GM12873 (cell line): ENCODE results near the gene RHEX.

Source experiments
- TF ChIP-seq, protein P1 (sequence below): IDR thresholded peaks from 2 replicates; pipeline ENCODE4 v1.5.1; 2012; ENCODE audit warnings: low read depth, mild to moderate bottlenecking, moderate library complexity, low read length, control low read depth; ENCODE audit not compliant: insufficient read depth; ENCODE audit errors: missing control alignments

RHEX gene

DNA sequence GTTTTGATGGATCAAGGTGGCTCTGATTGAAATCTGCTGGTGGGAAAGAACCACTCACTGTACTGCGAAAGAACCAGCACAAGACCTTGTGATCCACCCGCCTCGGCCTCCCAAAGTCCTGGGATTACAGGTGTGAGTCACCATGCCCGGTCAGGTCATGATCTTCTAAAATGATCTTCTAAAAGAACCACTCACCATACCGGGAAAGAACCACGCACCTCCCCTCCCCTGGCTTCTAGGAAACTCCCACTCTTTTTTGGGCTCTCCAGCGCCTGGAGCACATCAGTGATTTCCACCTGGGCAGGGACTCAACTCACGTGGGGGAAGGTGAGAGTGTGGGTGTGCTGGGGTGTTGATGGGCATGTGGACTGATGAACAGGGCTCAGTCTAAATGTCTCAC, 41.9 kb upstream of the RHEX start:
- TF ChIP-seq, protein P1, sequence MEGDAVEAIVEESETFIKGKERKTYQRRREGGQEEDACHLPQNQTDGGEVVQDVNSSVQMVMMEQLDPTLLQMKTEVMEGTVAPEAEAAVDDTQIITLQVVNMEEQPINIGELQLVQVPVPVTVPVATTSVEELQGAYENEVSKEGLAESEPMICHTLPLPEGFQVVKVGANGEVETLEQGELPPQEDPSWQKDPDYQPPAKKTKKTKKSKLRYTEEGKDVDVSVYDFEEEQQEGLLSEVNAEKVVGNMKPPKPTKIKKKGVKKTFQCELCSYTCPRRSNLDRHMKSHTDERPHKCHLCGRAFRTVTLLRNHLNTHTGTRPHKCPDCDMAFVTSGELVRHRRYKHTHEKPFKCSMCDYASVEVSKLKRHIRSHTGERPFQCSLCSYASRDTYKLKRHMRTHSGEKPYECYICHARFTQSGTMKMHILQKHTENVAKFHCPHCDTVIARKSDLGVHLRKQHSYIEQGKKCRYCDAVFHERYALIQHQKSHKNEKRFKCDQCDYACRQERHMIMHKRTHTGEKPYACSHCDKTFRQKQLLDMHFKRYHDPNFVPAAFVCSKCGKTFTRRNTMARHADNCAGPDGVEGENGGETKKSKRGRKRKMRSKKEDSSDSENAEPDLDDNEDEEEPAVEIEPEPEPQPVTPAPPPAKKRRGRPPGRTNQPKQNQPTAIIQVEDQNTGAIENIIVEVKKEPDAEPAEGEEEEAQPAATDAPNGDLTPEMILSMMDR = no peak

DNA sequence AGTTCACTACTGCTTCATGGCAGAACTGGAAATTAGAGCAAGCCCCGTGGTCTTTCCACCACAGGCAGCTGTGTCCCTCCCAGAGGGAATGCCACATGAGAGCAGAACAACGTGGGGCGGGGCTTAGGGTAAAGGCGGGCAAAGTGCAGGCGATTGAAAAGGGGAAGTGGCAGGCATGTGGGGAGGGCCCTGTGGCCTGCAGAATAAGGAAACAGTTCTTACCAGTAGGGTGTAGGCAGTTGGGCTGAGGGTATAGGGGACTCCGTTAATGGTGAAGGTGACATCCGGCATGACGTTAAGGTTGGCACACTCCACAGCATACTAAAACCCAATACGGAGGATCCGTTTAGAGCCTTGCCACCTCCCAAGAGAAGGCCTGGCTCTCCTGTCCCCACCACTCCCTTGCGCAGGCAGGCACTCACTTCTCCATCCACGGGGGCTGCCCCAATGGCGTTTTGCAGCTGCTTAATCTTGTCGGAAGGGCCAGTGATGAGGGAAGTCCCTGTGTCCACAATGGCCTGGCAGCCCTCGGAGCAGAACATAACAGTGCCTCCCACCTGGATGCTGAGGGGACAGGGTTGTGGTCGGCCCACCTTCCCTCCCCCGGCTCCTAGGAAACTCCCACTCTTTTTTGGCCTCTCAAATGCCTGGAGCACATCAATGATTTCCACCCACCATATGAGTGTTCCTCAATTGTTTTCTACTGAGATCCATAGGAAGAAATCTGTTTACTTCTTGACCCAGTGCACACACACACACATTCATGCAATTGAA, 40.7 kb upstream of the RHEX start:
- TF ChIP-seq, protein P1 = peak; percentile 11

DNA sequence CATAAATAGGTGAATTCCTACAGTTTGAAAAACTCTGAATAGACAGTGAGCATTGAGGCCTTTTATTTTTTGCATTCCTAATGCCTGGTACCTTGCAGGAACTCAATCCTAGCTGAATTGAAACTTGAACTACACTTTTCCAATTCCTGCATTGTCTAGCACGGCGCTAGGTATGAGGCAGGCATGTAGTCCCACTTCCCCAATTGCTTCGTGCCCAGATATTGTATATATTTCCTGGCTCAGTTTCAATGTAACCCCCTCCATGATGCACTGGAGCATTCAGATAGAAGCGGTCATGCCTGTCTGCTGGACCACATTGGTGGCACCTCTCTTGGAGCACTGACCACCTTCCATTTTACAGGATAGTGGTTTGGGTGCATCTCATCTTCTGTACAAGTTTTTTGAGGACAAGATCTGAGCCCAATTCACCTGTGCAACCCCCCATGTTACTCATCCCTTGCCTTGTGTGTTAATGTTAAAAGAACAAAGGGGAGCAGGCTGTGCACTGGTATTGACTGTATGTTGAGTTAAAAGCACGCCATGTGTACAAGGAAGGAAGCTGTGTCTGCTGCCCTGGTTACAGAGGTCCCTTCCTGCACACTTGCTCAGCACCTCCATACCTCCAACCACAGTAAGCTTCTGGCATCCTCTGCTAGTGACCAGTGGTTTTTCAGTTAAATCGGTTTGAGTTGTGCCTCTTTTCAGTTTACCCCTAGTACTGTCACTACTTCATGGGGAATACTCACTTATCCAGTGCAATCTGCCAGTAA, 39.8 kb upstream of the RHEX start:
- TF ChIP-seq, protein P1 = no peak

DNA sequence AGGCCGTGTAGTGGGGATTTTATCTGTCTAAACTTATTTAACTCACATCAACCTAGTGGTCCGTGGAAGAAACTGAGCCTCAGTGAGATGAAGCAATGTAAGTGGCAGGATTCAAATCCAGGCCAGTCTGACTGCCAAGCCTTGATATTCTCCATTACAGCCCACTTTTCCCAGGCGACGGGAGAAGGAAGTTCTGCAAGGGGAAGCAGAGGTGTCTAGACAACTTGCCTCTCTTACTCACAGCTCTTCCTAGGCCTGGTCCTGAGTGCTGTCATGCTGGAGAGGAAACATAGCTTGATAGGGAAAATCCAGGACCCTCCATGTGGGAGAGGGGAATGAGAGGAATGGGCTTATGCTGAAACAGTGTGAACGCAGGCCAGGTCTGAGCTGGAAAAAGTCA, 38.4 kb upstream of the RHEX start:
- TF ChIP-seq, protein P1 = no peak

DNA sequence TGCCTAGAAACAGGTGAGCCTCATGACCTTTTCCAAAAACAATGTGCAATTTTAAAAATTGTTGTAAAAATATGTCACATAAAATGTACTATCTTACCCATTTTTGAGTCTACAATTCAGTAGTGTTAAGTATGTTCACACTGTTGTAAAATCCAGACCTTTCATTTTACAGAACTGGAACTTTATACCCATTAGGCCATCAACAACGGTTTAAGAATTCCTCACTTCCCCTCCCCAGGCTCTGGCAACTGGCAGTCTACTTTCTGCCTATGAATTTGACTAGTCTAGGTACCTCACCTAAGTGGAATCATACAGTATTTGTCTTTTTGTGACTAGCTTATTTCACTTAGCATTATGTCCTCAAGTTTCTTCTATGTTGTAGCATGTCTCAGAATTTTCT, 37.9 kb upstream of the RHEX start:
- TF ChIP-seq, protein P1 = no peak

DNA sequence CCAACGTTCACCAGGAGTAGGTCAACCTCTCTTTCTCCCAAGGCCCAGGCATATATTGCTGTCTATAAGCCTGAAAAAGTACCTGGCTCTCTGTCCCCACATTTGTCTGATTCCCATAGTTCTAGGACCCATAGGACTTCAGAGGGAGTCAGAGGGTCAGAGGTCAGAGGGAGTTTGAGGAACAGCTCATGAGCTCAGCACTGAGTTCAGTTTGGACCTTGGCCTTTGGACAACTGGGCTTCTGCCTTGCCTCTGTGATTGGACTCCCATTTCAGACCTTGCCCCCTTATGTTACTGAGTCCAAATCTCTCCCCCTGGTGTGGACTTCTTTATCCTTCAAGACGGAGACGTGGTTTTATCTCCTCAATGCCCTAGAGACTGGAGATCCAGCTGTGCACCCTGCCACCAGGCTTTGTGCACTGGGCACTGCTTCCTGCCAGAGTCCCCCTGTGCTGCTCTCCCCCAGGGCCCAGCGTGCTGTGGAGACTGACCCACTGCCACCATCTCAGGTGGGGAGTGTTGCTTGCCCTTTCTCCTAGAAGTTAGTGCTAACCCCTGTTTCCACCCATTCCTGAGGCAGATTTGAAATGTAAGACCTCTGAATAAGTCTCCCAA, 32.5 kb upstream of the RHEX start:
- TF ChIP-seq, protein P1 = no peak

DNA sequence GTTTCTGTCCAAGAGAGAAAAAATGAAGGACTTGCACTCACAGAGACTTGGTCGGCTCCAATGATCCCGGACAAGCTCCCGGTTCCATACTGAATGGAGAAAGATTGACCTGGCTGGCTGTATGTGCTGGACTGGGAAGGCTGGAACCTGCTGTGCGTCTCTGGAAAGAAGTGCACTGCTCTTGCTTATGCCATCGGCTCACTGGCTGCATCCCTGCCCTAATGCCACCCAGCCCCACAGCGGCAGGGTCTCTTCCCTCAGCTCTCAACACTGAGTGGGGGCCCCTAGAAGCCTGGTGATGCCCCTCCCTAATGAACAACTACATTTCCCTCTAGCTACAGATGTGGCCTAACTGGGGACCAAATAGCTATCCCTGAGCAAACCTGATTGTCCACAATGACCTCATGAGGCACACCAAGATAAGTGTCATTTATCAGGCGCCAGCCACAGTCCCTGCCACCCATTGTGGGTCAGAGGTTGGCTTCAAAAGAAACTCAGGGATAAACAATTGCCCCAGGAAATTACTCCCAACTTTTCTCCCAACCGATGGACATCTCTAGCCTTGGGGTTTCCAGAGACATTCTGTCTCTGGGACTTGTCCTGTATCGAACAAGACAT, 31.9 kb upstream of the RHEX start:
- TF ChIP-seq, protein P1 = no peak
